ENCODE data around the gene COL15A1.
A peak's percentile ranks its signal among the peaks of the same experiment; 100 is the strongest.

The COL15A1 gene

GRCh38 chr9:98916660-98917059 is 27.0 kb upstream of the COL15A1 start:
- peak in 2 of 56 donors; percentile 8 to 10 for DNase-seq

DNA sequence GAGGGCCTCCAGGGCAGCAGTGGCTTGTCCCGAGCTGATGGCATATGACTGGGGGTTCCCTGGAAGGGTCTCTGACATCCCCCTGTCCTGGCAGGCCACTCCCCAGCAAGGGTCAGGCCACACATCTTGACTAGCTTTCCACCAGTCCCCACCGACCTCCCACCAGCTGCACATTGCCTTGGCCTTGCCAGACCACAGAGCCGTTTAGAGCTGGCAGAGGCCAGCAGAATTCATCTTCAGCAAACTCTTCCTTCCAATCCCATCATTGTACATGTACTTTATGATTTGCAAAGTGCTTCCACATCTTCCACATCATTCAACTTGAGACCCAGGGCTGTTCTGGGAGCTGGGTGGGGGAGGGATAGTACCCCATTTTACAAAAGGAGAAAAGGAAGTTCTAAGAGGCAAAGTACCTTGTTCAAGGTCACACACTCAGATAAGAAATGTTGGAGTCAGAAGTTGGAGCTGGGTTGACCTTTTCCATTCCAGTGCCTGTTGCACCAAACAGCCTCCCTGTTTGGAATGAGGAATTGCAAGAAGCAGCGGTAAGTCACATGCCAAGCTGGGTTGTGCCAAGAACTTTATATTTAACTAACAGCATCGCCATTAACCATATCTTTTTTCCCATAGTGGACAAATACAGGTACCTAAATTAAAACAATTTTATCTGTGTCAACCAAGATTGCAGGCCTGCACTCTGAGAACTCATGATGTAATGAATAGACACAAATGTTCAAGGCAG is 25.8 kb upstream of the COL15A1 start:
- DNase-seq: no peak

DNA sequence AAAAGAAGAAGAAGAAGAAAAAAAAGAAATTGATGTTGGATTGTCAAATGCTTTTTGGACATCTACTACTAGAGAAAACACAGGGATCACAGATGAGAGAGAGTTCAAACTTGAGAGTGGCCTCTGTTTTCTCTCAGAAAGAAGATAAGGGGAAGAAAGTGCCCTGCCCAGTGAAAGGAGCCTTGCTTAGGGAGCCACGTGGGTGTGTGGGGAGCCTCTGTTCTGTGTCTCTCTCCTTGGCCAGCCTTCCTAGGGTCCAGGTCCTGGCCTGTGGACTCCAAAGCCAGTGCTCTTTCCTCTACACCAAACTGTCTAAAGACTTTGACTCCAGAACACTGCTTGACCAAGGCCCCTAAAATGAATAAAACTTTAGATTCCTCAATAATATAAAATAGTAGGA is 22.0 kb upstream of the COL15A1 start:
- no peak for DNase-seq

GRCh38 chr9:98922721-98923435 is 20.8 kb upstream of the COL15A1 start:
- DNase-seq: no peak

- no peak for DNase-seq
Observed at GRCh38 chr9:98923451-98924123, 20.1 kb upstream of the COL15A1 start.

- no peak for DNase-seq
Observed at GRCh38 chr9:98924946-98925820, 18.5 kb upstream of the COL15A1 start.

DNA sequence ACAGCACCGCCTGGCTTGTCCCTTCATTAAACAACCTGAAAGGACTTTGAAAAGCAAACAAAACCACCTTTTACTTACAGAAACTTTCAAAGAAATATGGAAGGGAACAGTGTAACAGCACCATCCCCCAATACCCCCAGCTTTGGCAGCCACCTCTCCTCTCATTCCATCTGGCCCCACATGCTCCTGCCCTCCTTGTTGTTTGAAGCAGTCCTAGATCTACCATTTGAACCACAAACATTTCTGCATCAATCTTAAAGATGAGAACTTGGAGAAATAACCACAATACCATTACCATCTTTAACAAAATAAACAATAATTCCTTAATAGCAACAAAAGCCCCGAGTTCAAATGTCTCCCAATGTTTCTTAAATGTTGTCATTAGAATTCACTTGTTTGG is 17.8 kb upstream of the COL15A1 start:
- DNase-seq: no peak

- no peak for DNase-seq
Observed at GRCh38 chr9:98927724-98928123, 16.0 kb upstream of the COL15A1 start.

DNA sequence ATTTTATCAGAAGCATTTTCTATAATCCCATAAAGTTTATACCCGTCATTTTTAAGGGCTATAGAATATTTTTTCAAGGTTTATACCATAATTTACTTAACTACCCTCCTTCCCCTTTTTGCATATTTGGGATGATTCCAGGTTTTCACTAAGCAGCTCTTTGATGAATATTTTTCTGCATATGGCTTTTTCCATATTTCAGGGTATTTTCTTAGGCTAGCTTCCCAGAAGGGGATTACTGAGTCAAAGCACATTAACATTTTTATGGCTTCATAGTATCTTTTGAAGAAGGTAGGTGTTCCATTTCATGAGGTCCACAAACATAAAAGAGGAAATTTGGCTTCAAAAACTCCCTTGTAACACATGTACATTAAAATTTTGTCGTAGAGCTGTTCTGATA is 14.6 kb upstream of the COL15A1 start:
- DNase-seq: no peak

- no peak for DNase-seq
Observed at GRCh38 chr9:98929895-98930341, 13.8 kb upstream of the COL15A1 start.

GRCh38 chr9:98930792-98931191 is 12.9 kb upstream of the COL15A1 start:
- no peak for DNase-seq

- DNase-seq: no peak
Observed at GRCh38 chr9:98931600-98932389, 11.9 kb upstream of the COL15A1 start.

DNA sequence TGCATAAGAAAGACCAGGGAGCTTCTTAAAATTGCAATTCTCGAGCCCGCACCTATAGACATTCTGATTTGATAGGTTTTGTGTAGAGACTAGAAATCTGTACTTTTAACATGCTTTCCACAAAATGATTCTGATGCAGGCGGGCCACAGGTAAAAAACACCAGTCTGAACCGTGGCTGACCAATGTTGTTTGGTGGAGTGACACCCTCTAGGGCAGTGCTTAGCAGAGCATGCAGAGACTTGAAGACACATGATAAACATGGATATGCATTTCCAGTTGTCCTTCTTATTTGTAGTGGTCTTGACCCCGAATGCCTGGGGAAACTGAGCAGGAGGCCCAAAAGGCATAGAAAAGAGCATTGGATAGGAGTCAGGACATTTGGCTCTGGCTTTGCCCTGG is 10.5 kb upstream of the COL15A1 start:
- no peak for DNase-seq

GRCh38 chr9:98933890-98934289 is 9.8 kb upstream of the COL15A1 start:
- no peak for DNase-seq

- DNase-seq: no peak
Observed at GRCh38 chr9:98935071-98935505, 8.6 kb upstream of the COL15A1 start.

GRCh38 chr9:98940276-98940675 is 3.4 kb upstream of the COL15A1 start:
- no peak for DNase-seq

DNA sequence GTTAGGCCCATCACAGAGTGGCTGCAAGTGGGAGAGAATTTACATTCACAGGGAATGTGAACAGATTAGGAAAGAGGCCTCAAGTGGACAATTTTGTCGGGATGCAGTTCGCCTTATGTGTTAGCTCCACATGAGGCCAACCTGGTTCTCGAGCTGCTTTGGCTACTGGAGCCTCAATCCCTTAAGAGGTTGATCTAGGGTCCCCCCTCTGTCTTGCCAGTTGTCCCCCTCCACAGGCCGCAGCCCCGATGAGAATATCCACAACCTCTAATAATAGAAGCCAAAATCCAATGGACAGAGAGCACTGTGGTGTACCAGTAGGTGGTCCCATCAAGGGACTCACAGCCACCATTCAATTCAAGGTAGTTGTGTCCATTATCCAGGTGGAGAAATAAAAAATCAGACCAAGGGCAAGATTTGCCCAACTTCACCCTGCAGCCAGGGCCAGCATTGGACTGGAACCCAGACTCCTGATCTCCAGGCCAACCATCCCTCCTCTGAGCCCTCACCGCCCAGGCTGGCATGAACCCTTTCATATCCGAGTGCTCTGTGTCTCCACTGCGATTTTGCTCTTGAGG is 1.7 kb upstream of the COL15A1 start:
- no peak for DNase-seq

- DNase-seq: no peak
Observed at GRCh38 chr9:98942906-98943681, 613 bp upstream of the COL15A1 start.

GRCh38 chr9:98944057-98944733 is 488 bp downstream of the COL15A1 start:
- no peak for DNase-seq
